K562 (cell line): ENCODE measurements around the gene CLCN1. TPM values are rescaled to one million over a fixed set of nuclear protein-coding genes. Genes with fewer than 3 reads are reported as not detected.
A peak's percentile ranks its signal among the peaks of the same experiment; 100 is the strongest.

ENCODE experiments used
- ARID2 ChIP-seq: fragments of 450-650 bp; IDR thresholded peaks from 2 replicates; pipeline ENCODE4 v1.6.1; 2017; ENCODE audit warnings: antibody characterized with exemption, mild to moderate bottlenecking
- BCL6 ChIP-seq: fragments of 250-450 bp; sonication (Bioruptor Pico); IDR thresholded peaks from 2 replicates; pipeline ENCODE4 v1.4.0; 2020
- KDM5B ChIP-seq: fragments of 200-600 bp; sonication (generic); IDR thresholded peaks from 2 replicates; pipeline ENCODE4 v1.6.1; 2012; ENCODE audit warnings: low read depth, mild to moderate bottlenecking, moderate library complexity, low read length, control low read depth, inconsistent platforms; ENCODE audit not compliant: insufficient replicate concordance
- PCBP1 ChIP-seq: fragments of 200-400 bp; formaldehyde crosslinking; IDR thresholded peaks from 2 replicates; pipeline ENCODE4 v1.6.1; 2018; ENCODE audit warnings: mild to moderate bottlenecking, low read depth, low read length; ENCODE audit not compliant: poor library complexity, severe bottlenecking
- PHF20 ChIP-seq: fragments of 450-650 bp; IDR thresholded peaks from 2 replicates; pipeline ENCODE4 v1.6.1; 2018; ENCODE audit not compliant: partially characterized antibody
- SP2 ChIP-seq: IDR thresholded peaks from 2 replicates; pipeline ENCODE4 v1.6.1; 2011; ENCODE audit warnings: mild to moderate bottlenecking, low read depth, low read length, moderate library complexity; ENCODE audit not compliant: poor library complexity, severe bottlenecking; ENCODE audit errors: extremely low read depth
- SPI1 ChIP-seq: IDR thresholded peaks from 2 replicates; pipeline ENCODE4 v1.6.1; 2011; ENCODE audit warnings: low read depth, low read length, control low read depth, borderline replicate concordance
- ZBTB40 ChIP-seq, 2 experiments: fragments of 450-650 bp in 1 of 2; sonication (generic) in 1 of 2; formaldehyde crosslinking in 1 of 2; IDR thresholded peaks; 2 replicates each; pipeline versions ENCODE4 v1.7.1 to v1.9.0; 2016 to 2022; ENCODE audit warnings: inconsistent platforms in 1 of 2, mild to moderate bottlenecking in 1 of 2, missing genetic modification reagents in 1 of 2
- ZNF395 ChIP-seq: fragments of 200-800 bp; sonication (Bioruptor generic); IDR thresholded peaks from 2 replicates; pipeline ENCODE4 v1.6.1; 2017; ENCODE audit warnings: missing genetic modification characterization, missing compliant biosample characterization
- ZNF780A ChIP-seq: fragments of 250-450 bp; sonication (Bioruptor Pico); IDR thresholded peaks from 2 replicates; pipeline ENCODE4 v1.5.0; 2021; ENCODE audit warnings: mild to moderate bottlenecking
- polyA plus RNA-seq, 8 experiments: library from polyadenylated mRNA; depleted of rRNA in 4 of 8; stranded (reverse) in 5 of 8; unstranded in 3 of 8; fragments of >200 nt; fragmentation: Nextera tagmentation in 2 of 8; fragmentation: Illumina TruSeq in 1 of 8; extraction: Ambion mirVana in 2 of 8; extraction: Trizol in 1 of 8; gene quantifications; 2 replicates each; pipeline versions ENCODE4 v1.2.1 to v1.2.3, GENCODE V29; 2011 to 2014; ENCODE audit warnings: inconsistent platforms in 1 of 8, missing spikeins in 1 of 8
- total RNA-seq, 7 experiments: library from RNA; depleted of rRNA in 6 of 7; stranded (reverse); fragments of >200 nt in 6 of 7; fragmentation: Illumina TruSeq in 2 of 7; extraction: Trizol in 2 of 7; gene quantifications; 2 replicates each; pipeline versions ENCODE4 v1.2.1 to v1.2.3, GENCODE V29; 2011 to 2021; ENCODE audit warnings: low replicate concordance in 1 of 7

Gene CLCN1
- total and polyA plus RNA-seq, 9 of the 15 experiments (the other 6 are each of a cell fraction or from before 2014, with no cell fraction given) = 0.01 to 0.11 (median 0.04) TPM; not detected in 4

GRCh38 chr7:143359771-143360353 is 44.0 kb downstream of the CLCN1 start (continued):
- TF ChIP-seq ZBTB40 (IDR thresholded peaks at IDR 0.05) (no peak), ZBTB40 (CRISPR knock-in tag; IDR thresholded peaks at IDR 0.05) (no peak), KDM5B (peak; percentile 29), SPI1 (peak; percentile 97), PHF20 (no peak), ARID2 (no peak), PCBP1 (no peak), SP2 (no peak), ZNF780A (CRISPR knock-in tag) (no peak), BCL6 (CRISPR knock-in tag) (no peak), ZNF395 (CRISPR knock-in tag) (no peak)
- TF ChIP-seq, all 486 proteins: peak for 3
